SW480 (cell line): ENCODE data around the gene RSAD2.
"Not testable (repeated sequence)": the region's sequence is repeated elsewhere in the genome, so short reads cannot be mapped to it uniquely, and the experiment has no call there.

ENCODE experiments used
- DNase-seq: peaks from one replicate; pipeline ENCODE4 v3.0.0-alpha.2; 2016; ENCODE audit warnings: low spot score

RSAD2 gene

GRCh38 chr2:6864923-6865345 lies 12.6 kb upstream of the RSAD2 start:
- DNase-seq, result no peak

GRCh38 chr2:6865346-6866274 lies 12.0 kb upstream of the RSAD2 start, which contains the start of gene CMPK2:
TSS of gene CMPK2 (minus strand) at chr2:6865907. CDS start at chr2:6865696, 211 bp downstream.
- peak; percentile 48 for DNase-seq

- DNase-seq, result peak; percentile 37
Observed at GRCh38 chr2:6866275-6866671, 11.3 kb upstream of the RSAD2 start.

- DNase-seq, result no peak
Observed at GRCh38 chr2:6866982-6867381, 10.6 kb upstream of the RSAD2 start.

- no peak for DNase-seq
Observed at GRCh38 chr2:6872394-6872793, 5.2 kb upstream of the RSAD2 start.

GRCh38 chr2:6874032-6874431 lies 3.5 kb upstream of the RSAD2 start:
- no peak for DNase-seq

GRCh38 chr2:6876309-6876708 lies 1.3 kb upstream of the RSAD2 start:
- no peak for DNase-seq

- DNase-seq, result no peak
Observed at GRCh38 chr2:6878549-6878948, 972 bp downstream of the RSAD2 start.

- no peak for DNase-seq
Observed at GRCh38 chr2:6879011-6879410, 1.4 kb downstream of the RSAD2 start.

GRCh38 chr2:6880200-6880733 lies 2.7 kb downstream of the RSAD2 start:
- DNase-seq, result no peak

- DNase-seq, result no peak
Observed at GRCh38 chr2:6881046-6881445, 3.5 kb downstream of the RSAD2 start.

GRCh38 chr2:6881516-6881915 lies 3.9 kb downstream of the RSAD2 start:
- no peak for DNase-seq

- no peak for DNase-seq
Observed at GRCh38 chr2:6883448-6884122, 6.0 kb downstream of the RSAD2 start.

- DNase-seq, result no peak
Observed at GRCh38 chr2:6885551-6885950, 8.0 kb downstream of the RSAD2 start.

- DNase-seq, result no peak
Observed at GRCh38 chr2:6885968-6886367, 8.4 kb downstream of the RSAD2 start.

GRCh38 chr2:6887751-6888192 lies 10.2 kb downstream of the RSAD2 start:
- no peak for DNase-seq

- no peak for DNase-seq
Observed at GRCh38 chr2:6888724-6889123, 11.1 kb downstream of the RSAD2 start.

GRCh38 chr2:6893876-6894482 lies 16.4 kb downstream of the RSAD2 start:
- no peak for DNase-seq

- peak; percentile 37 for DNase-seq
Observed at GRCh38 chr2:6896930-6897759, 19.6 kb downstream of the RSAD2 start.

GRCh38 chr2:6902581-6902980 lies 25.0 kb downstream of the RSAD2 start:
- DNase-seq, result not testable (repeated sequence)

GRCh38 chr2:6905668-6906067 lies 28.1 kb downstream of the RSAD2 start:
- DNase-seq, result no peak
